H9 (cell line): ENCODE data around the gene PIEZO2. TPM values are rescaled to one million over a fixed set of nuclear protein-coding genes. Genes with fewer than 3 reads are reported as not detected.

Experiments
- DNase-seq: peaks from one replicate; pipeline ENCODE4 v3.0.0-alpha.2; 2017
- H2AFZ ChIP-seq: one replicate; pipeline ENCODE4 v1.6.1; 2013; ENCODE audit warnings: mild to moderate bottlenecking, low read length, control low read depth, moderate library complexity
- H2AK5ac ChIP-seq: 2 replicates; pipeline ENCODE4 v1.6.1; 2013; ENCODE audit warnings: low read length, control low read depth, mixed read lengths; ENCODE audit not compliant: insufficient read length
- H2BK120ac ChIP-seq: one replicate; pipeline ENCODE4 v1.6.1; 2013; ENCODE audit warnings: low read depth, mild to moderate bottlenecking, low read length, control low read depth, inconsistent platforms; ENCODE audit not compliant: poor library complexity, severe bottlenecking
- H2BK12ac ChIP-seq: 2 replicates; pipeline ENCODE4 v1.6.1; 2013; ENCODE audit warnings: low read length, control low read depth, mixed read lengths, low read depth; ENCODE audit not compliant: insufficient read length
- H2BK15ac ChIP-seq: 2 replicates; pipeline ENCODE4 v1.6.1; 2013; ENCODE audit warnings: low read depth, low read length, control low read depth
- H2BK20ac ChIP-seq: one replicate; pipeline ENCODE4 v1.6.1; 2013; ENCODE audit warnings: low read depth, mild to moderate bottlenecking, low read length, control low read depth, inconsistent platforms; ENCODE audit not compliant: poor library complexity, severe bottlenecking
- H2BK5ac ChIP-seq: 2 replicates; pipeline ENCODE4 v1.6.1; 2013; ENCODE audit warnings: low read length, control low read depth, mixed read lengths; ENCODE audit not compliant: insufficient read length
- H3K14ac ChIP-seq: 2 replicates; pipeline ENCODE4 v1.6.1; 2013; ENCODE audit warnings: low read length, control low read depth; ENCODE audit not compliant: insufficient read depth
- H3K18ac ChIP-seq: 2 replicates; pipeline ENCODE4 v1.6.1; 2013; ENCODE audit warnings: low read depth, mild to moderate bottlenecking, mixed read lengths, low read length, control low read depth; ENCODE audit not compliant: insufficient read length
- H3K23ac ChIP-seq: 2 replicates; pipeline ENCODE4 v1.6.1; 2013; ENCODE audit warnings: low read length, control low read depth, mixed read lengths, low read depth; ENCODE audit not compliant: insufficient read length
- H3K23me2 ChIP-seq: 2 replicates; pipeline ENCODE4 v1.6.1; 2013; ENCODE audit warnings: low read depth, mild to moderate bottlenecking, mixed read lengths, low read length, control low read depth; ENCODE audit not compliant: insufficient read length, poor library complexity, severe bottlenecking
- H3K27ac ChIP-seq: 2 replicates; pipeline ENCODE4 v1.5.1; 2013; ENCODE audit warnings: low read length, control low read depth, mixed read lengths, low read depth; ENCODE audit not compliant: insufficient read length
- H3K27me3 ChIP-seq: 2 replicates; pipeline ENCODE4 v1.6.1; 2013; ENCODE audit warnings: low read length, control low read depth, inconsistent platforms; ENCODE audit not compliant: insufficient read depth
- H3K4ac ChIP-seq: 2 replicates; pipeline ENCODE4 v1.6.1; 2013; ENCODE audit warnings: low read depth, mild to moderate bottlenecking, control low read depth, inconsistent platforms, low read length, moderate library complexity
- H3K4me1 ChIP-seq: 2 replicates; pipeline ENCODE4 v1.6.1; 2013; ENCODE audit warnings: low read length, control low read depth, inconsistent platforms; ENCODE audit not compliant: insufficient read depth
- H3K4me2 ChIP-seq: 2 replicates; pipeline ENCODE4 v1.6.1; 2013; ENCODE audit warnings: low read length, control low read depth, mixed read lengths; ENCODE audit not compliant: insufficient read length, insufficient read depth
- H3K56ac ChIP-seq: 2 replicates; pipeline ENCODE4 v1.6.1; 2013; ENCODE audit warnings: low read depth, mild to moderate bottlenecking, mixed read lengths, low read length, control low read depth; ENCODE audit not compliant: insufficient read length
- H3K79me1 ChIP-seq: 2 replicates; pipeline ENCODE4 v1.6.1; 2013; ENCODE audit warnings: low read depth, mild to moderate bottlenecking, moderate library complexity, low read length, control low read depth, inconsistent platforms; ENCODE audit not compliant: insufficient read depth, poor library complexity, severe bottlenecking
- H3K79me2 ChIP-seq: 2 replicates; pipeline ENCODE4 v1.6.1; 2013; ENCODE audit warnings: low read length, control low read depth, inconsistent platforms; ENCODE audit not compliant: insufficient read depth
- H3K9ac ChIP-seq: 2 replicates; pipeline ENCODE4 v1.6.1; 2013; ENCODE audit warnings: low read length, control low read depth, mixed read lengths; ENCODE audit not compliant: insufficient read length; ENCODE audit errors: extremely low read depth
- H3K9me3 ChIP-seq: one replicate; pipeline ENCODE4 v1.6.1; 2013; ENCODE audit warnings: low read depth, low read length, inconsistent platforms; ENCODE audit not compliant: control insufficient read depth
- H3T11ph ChIP-seq: one replicate; pipeline ENCODE4 v1.6.1; 2013; ENCODE audit warnings: mild to moderate bottlenecking, low read length, control low read depth, inconsistent platforms
- H4K20me1 ChIP-seq: one replicate; pipeline ENCODE4 v1.6.1; 2013; ENCODE audit not compliant: control insufficient read depth, insufficient read length, insufficient read depth
- H4K5ac ChIP-seq: 2 replicates; pipeline ENCODE4 v1.6.1; 2013; ENCODE audit warnings: low read depth, mild to moderate bottlenecking, mixed read lengths, low read length, control low read depth; ENCODE audit not compliant: insufficient read length
- H4K8ac ChIP-seq: replicated peaks from 2 replicates; pipeline ENCODE4 v1.6.1; 2013; ENCODE audit warnings: low read length, control low read depth, mixed read lengths, low read depth; ENCODE audit not compliant: insufficient read length
- H4K91ac ChIP-seq: 2 replicates; pipeline ENCODE4 v1.6.1; 2013; ENCODE audit warnings: low read depth, mild to moderate bottlenecking, moderate library complexity, mixed read lengths, low read length, control low read depth; ENCODE audit not compliant: insufficient read length
- H3K27ac Mint-ChIP-seq, 3 experiments: 2 replicates in 2 of 3; 3 replicates in 1 of 3; pipeline ENCODE4 v1.8.0; 2020 to 2021; ENCODE audit warnings: mixed read lengths in 3 of 3, mild to moderate bottlenecking in 1 of 3, moderate library complexity in 1 of 3
- H3K27me3 Mint-ChIP-seq: 2 replicates; pipeline ENCODE4 v1.8.0; 2021; ENCODE audit warnings: low read depth, mild to moderate bottlenecking, moderate library complexity, mixed read lengths
- H3K36me3 Mint-ChIP-seq, 3 experiments: 2 replicates in 2 of 3; 3 replicates in 1 of 3; pipeline ENCODE4 v1.8.0; 2020 to 2021; ENCODE audit warnings: low read depth in 3 of 3, mixed read lengths in 3 of 3; ENCODE audit not compliant: insufficient read depth in 1 of 3
- H3K4me1 Mint-ChIP-seq, 2 experiments: 2 replicates each; pipeline ENCODE4 v1.8.0; 2020; ENCODE audit warnings: mixed read lengths in 2 of 2
- H3K4me3 Mint-ChIP-seq, 2 experiments: 2 replicates in 1 of 2; 3 replicates in 1 of 2; pipeline ENCODE4 v1.8.0; 2020 to 2021; ENCODE audit warnings: mild to moderate bottlenecking in 2 of 2, mixed read lengths in 2 of 2, moderate library complexity in 1 of 2
- H3K9me3 Mint-ChIP-seq, 2 experiments: 2 replicates in 1 of 2; 3 replicates in 1 of 2; pipeline ENCODE4 v1.8.0; 2020; ENCODE audit warnings: mild to moderate bottlenecking in 2 of 2, mixed read lengths in 2 of 2, moderate library complexity in 1 of 2
- CTCF ChIP-seq: fragments of 200-600 bp; sonication (generic); conservative IDR thresholded peaks from 3 replicates; pipeline ENCODE4 v1.8.0; 2021; ENCODE audit warnings: antibody characterized with exemption, mild to moderate bottlenecking
- WGBS: extraction: QIAGEN DNeasy Blood & Tissue Kit; methylation state at CpG from one replicate; pipeline ENCODE4 v1.1.7; 2013; ENCODE audit warnings: missing lambda C conversion rate, low lambda C conversion rate, mixed read lengths; ENCODE audit not compliant: insufficient read length; ENCODE audit errors: extremely low coverage; 5-methylcytosine and 5-hydroxymethylcytosine counted together
- total RNA-seq: library from RNA; stranded (reverse); gene quantifications from 2 replicates; pipeline ENCODE4 v1.2.1, GENCODE V29; 2021

The PIEZO2 gene
- total RNA-seq, 1 experiment from 2014 or later: 3.9 TPM

GRCh38 chr18:11046140-11046539 lies 103.2 kb downstream of the PIEZO2 start:
- no peaks in the 10 kb centered on the region for H3K79me2 ChIP-seq
- H3K18ac ChIP-seq: no peak overlapping the region
- H3K4me3 Mint-ChIP-seq: no peak overlapping the region
- no peak overlapping the region for H2AFZ ChIP-seq
- no peak overlapping the region for H3K14ac ChIP-seq
- no peak overlapping the region for H3K56ac ChIP-seq
- H3K27me3 ChIP-seq: no peaks in the 10 kb centered on the region
- no peaks in the 10 kb centered on the region for H3K23me2 ChIP-seq
- no peak overlapping the region for H3K9ac ChIP-seq
- H3K4me1 ChIP-seq: no peaks in the 10 kb centered on the region
- H3K36me3 Mint-ChIP-seq: peaks cover 0 to 4% (median 3%) of the 10 kb centered on the region in 3 experiments; a peak in 2 of 7 replicates
- no peak for DNase-seq
- H3K23ac ChIP-seq: no peak overlapping the region
- H3K9me3 ChIP-seq: no peaks in the 10 kb centered on the region
- H4K8ac ChIP-seq: no peak overlapping the region
- no peak overlapping the region for H2BK5ac ChIP-seq
- no peak overlapping the region for H4K91ac ChIP-seq
- peaks cover 5 to 7% of the 10 kb centered on the region in 2 experiments; a peak in 3 of 4 replicates for H3K4me1 Mint-ChIP-seq
- H4K5ac ChIP-seq: no peak overlapping the region
- no peaks in the 10 kb centered on the region for H4K20me1 ChIP-seq
- H3K4me2 ChIP-seq: no peak overlapping the region
- no peak overlapping the region for H2BK20ac ChIP-seq
- no peaks in the 10 kb centered on the region; a peak in 1 of 5 replicates for H3K9me3 Mint-ChIP-seq
- no peak overlapping the region for H2BK15ac ChIP-seq
- no peak overlapping the region for H2AK5ac ChIP-seq
- H3K4ac ChIP-seq: no peak overlapping the region
- no peak overlapping the region for H2BK120ac ChIP-seq
- no peaks in the 10 kb centered on the region for H3K79me1 ChIP-seq
- no peak for TF ChIP-seq CTCF
- no peak overlapping the region for H3T11ph ChIP-seq
- no peak overlapping the region for H3K27ac ChIP-seq
- H3K27me3 Mint-ChIP-seq: no peaks in the 10 kb centered on the region
- no peak overlapping the region for H2BK12ac ChIP-seq
- H3K27ac Mint-ChIP-seq: no peak overlapping the region
- no CpG with 5 or more reads among the region's 2 CpGs for WGBS
